T-helper 2 cell (primary cell): ENCODE results near the gene GOLGA6B.
A peak's percentile ranks its signal among the peaks of the same experiment; 100 is the strongest.
"Not testable (repeated sequence)": the region's sequence is repeated elsewhere in the genome, so short reads cannot be mapped to it uniquely, and the experiment has no call there.

Source experiments
- DNase-seq, 5 experiments: peaks; one replicate each; pipeline versions ENCODE4 v3.0.0 to v3.0.0-alpha.2; 2012 to 2022
- total RNA-seq, 2 donors: gene quantifications; one replicate each; lab custom pipeline; 2026; lab: John Stamatoyannopoulos, UW

Gene GOLGA6B, protein sequence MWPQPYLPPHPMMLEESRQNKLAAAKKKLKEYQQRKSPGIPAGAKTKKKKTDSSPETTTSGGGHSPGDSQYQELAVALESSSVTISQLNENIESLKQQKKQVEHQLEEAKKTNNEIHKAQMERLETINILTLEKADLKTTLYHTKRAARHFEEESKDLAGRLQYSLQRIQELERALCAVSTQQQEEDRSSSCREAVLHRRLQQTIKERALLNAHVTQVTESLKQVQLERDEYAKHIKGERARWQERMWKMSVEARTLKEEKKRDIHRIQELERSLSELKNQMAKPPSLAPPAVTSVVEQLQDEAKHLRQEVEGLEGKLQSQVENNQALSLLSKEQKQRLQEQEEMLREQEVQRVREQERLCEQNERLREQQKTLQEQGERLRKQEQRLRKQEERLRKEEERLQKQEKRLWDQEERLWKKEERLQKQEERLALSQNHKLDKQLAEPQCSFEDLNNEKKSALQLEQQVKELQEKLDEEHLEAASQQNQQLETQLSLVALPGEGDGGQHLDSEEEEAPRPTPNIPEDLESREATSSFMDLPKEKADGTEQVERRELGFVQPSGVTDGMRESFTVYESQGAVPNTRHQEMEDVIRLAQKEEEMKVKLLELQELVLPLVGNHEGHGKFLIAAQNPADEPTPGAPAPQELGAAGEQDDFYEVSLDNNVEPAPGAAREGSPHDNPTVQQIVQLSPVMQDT
- 0.07 to 0.62 reads per million in 2 donors for total RNA-seq

DNA sequence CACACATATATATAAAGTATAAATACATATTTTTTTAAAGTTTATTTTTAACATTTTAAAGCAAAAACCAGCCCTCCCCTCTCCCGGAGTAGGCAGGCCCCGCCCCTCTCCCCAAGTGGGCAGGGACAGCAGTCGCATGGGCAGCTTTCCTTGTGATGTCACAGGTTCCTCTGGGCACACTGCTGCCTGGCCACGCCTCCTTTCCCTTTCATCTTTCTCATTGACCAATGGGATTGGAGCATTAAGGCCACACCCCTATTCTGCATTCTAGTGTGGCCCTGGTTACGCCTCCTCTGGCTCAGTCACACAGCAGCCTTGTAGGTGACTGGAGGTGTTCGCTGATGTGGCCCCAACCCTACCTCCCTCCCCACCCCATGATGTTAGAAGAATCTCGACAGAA is at the start of gene GOLGA6B:
TSS of gene GOLGA6B (plus strand) at position 301 of the 400 bp plus-strand sequence. CDS start at position 342, 41 bp downstream.
- DNase-seq = not testable (repeated sequence)

GRCh38 chr15:72604794-72605193 is 49.7 kb upstream of the GOLGA6B start:
- no peak for DNase-seq

DNA sequence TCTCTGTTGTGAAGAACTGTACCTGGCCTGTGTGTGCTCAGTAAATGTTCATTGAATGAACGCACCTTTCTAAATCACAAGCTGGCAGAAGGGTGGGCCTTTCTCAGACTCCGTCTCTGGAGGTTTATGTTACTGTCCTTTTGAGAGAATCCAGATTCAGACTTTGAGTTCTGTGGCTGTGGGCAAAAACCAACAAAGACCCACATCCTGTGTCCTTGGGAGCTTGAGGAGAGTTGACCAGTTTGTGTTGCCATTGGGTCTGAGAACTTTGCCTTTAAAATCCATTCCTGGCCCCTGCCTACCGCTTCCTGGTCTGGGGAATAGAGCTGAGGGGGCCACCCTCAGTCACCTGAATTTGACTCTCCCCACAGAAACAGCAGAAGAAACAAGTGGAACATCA is 46.4 kb upstream of the GOLGA6B start:
- DNase-seq = not testable (repeated sequence)

DNA sequence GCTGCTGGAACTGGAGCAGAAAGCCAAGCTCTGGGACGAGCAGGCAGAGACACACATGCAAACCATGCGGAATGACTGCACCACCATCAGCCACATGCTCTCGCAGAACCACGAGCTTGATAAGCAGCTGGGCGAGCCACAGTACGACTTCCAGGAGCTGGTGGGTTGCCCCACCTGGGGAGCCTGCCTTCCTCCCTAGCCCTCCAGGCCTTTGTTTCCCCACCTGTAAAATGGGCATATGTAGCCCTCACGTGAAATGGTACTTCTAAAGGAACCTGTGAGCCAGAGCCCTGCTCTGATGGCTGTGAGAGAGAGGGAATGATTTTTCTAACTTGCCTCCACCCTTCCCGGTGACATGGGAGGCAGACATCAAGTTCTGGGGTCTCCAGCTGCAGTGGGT is 44.6 kb upstream of the GOLGA6B start:
- no peak for DNase-seq

DNA sequence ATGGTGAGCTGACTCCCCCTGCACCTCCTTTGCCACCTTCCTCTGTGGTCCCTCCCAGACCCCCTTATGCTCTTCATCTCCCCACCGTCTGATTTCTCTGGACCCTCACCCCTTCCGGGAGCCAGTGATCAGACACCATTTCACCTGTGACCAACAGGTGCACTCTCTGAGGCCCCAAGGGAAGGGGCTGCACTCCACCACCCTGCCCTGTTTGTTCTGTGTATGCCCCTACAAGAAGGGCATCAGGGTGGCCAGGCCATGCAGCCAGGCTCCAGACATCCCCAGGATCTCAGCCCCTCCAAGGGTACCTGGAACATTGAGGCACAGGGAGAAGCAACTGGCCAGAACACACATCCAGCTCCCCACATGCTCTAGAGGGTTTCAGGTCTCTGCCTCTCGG is 42.2 kb upstream of the GOLGA6B start:
- DNase-seq = not testable (repeated sequence)

GRCh38 chr15:72614810-72615532 is 39.5 kb upstream of the GOLGA6B start:
- no peak for DNase-seq

DNA sequence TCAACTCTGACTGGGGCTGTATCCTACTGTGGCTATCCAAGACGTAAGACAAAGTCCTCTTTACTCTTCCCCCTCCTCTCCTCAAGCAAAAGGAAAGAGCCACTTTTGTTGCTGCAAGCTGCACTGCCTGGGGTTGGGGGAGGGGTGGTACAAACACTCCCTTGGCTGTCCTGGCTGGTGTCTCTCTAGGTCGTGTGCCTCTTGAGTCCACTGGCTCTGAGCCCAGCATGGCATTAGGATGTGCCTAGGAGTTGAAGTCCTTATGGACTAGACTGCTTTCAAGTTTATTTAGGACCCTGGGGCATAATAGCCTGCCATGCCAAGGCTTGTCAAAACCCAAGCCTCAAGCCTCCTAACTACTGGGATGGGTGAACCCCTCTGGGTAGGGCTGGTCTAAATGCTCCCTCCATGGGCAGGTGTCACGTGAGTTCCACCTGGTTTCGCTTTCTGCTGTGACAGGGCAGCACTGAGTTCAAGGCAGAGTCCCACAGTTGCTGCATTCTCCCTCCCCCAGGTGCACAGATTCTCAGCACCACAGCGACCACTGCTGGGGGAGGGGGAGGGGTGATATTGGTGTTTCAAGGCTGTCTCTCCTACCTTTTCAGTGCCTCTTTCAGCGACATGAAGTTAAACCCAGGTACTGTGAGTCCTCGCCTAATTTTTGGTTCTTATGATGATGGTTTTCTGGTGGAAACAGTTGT is 38.8 kb upstream of the GOLGA6B start:
- peak in 1 of 5 experiments; percentile 46 for DNase-seq

GRCh38 chr15:72616491-72617210 is 37.8 kb upstream of the GOLGA6B start:
- no peak for DNase-seq

- DNase-seq = not testable (repeated sequence)
Observed at GRCh38 chr15:72623854-72624253, 30.6 kb upstream of the GOLGA6B start.

DNA sequence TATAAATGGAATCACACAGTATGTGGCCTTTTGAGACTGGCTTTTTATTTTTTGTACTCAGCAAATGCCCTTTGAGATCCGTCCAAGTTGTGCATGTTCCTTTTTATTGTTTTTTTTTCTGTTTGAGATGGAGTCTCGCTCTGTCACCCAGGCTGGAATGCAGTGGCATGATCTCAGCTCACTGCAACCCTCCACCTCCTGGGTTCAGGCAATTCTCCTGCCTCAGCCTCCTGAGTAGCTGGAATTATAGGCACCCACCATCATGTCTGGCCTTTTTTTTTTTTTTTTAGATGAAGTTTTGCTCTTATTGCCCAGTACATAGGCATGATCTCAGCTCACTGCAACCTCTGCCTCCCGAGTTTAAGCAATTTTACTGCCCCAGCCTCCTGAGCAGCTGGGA is 28.3 kb upstream of the GOLGA6B start:
- DNase-seq = not testable (repeated sequence)

DNA sequence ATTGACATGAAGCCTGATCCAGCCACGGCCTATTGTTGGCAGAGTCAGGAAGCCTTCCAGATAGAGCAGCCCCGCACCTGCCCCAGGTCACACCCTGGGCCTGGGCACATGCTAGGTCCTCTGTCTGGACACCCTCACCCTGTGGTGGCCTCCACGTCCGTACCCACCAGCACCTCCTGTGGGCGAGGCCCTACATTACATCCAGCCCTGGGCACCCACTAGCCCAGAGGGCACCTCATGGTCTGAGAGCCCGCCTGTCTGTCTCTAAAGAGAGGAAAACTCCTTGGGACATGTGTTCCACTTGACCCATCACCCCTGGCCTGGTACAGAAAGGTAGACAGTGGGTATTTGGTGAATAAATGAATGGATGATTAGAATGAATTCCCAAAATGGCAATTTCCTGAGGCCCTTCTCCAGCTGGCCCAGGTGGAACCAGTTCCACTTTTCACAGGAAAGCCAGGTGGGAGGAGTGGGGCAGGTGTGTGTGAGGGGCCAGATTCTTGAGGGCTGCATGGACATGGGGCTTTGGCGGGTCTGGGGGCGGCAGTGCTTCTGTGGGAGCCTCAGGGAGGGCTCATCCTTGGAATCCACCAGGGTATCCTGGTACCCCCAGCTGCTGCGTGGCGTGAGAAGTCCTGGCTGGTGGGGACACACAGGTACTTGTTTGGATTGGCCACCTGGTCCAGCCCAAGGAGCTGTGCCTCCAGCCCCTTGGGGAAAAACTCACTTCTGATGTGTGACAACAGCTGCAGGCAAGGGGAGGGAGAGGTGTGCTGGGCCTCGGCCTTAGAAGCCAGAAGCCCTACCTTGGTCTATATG is 26.0 kb upstream of the GOLGA6B start:
- not testable (repeated sequence) for DNase-seq

GRCh38 chr15:72629068-72629570 is 25.4 kb upstream of the GOLGA6B start:
- DNase-seq = not testable (repeated sequence)

- DNase-seq = peak; percentile 23 to 86 (median 38)
Observed at GRCh38 chr15:72636519-72637282, 17.8 kb upstream of the GOLGA6B start.

DNA sequence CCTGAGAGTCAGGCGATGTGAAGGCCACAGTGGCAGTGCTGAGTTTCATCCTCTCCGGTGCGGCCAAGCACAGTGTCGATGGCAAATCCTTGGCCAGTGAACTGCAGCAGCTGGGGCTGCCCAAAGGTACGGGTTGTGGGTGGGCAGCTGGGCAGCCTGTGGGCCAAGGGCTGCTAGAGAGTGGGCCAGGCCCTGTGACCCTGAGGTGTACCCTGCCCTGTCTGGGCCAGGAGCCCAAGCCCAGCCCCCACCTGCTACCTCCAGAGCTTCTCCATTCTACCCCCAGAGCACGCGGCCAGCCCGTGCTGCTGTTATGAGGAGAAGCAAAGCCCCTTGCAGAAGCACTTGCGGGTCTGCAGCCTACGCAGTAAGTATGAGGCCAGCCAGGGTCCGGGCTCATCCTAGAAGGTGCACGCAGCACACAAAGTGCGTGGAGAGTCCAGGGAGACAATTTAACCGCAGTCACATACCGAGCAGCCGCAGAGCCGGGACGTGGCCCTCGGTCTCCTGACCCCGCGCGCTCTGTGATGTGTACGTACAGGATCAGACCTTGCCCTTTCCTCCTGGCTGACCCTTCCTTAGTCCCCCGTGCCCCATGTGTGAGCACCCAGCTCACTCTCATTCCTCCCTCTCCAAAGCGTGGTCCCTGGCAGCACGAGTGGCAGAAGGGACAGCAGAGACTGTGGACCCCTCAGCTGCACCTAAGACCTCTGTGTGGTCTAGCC is 14.6 kb upstream of the GOLGA6B start:
- DNase-seq = not testable (repeated sequence)

- DNase-seq = not testable (repeated sequence)
Observed at GRCh38 chr15:72642271-72642670, 12.2 kb upstream of the GOLGA6B start.

GRCh38 chr15:72648631-72649253 is 5.8 kb upstream of the GOLGA6B start:
- not testable (repeated sequence) for DNase-seq

DNA sequence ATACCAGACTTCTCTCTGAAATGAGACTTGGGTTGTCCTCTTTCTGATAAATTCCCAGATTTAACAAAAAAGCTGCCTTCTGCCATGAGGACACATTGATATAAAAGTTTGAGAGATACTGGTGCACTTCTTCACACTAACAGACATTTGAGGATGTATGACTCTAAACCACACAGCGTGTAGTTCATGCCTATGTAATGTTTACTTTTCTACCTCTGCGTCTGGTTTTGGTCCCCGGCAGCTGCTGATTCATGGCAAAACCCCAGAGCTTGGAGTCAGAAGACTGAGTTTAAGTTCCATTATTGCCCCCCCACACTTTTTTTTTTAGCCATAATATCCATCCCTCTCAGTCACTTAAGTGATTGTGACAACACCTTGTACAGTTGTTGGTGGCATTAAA is 1.5 kb downstream of the GOLGA6B start:
- not testable (repeated sequence) for DNase-seq

GRCh38 chr15:72661081-72661480 is 6.6 kb downstream of the GOLGA6B start:
- not testable (repeated sequence) for DNase-seq

DNA sequence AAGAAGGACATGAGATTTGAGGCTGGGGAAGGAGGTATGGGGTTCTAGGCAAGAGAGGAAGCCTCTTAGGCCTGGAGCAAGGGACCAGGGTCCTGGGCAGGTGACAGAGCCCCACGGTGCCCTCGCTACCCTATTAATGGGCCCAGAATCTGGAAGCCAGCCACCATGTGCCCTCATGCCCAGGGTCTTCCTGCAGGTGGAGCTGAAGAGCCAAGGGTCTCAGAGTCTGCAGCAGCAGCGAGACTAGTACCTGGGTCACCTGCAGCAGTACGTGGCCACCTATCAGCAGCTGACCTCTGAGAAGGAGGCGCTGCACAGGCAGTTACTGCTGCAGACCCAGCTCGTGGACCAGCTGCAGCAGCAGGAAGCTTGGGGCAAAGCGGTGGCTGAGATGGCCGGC is 9.4 kb downstream of the GOLGA6B start:
- not testable (repeated sequence) for DNase-seq
